Smooth muscle cell of the brain vasculature (primary cell): ENCODE data around the gene VIPR1.
"Not testable (repeated sequence)": the region's sequence is repeated elsewhere in the genome, so short reads cannot be mapped to it uniquely, and the experiment has no call there.

Experiments
- DNase-seq: peaks from one replicate; pipeline ENCODE4 v3.0.0-alpha.2; 2012; ENCODE audit warnings: low read depth, low spot score

VIPR1 gene

DNA sequence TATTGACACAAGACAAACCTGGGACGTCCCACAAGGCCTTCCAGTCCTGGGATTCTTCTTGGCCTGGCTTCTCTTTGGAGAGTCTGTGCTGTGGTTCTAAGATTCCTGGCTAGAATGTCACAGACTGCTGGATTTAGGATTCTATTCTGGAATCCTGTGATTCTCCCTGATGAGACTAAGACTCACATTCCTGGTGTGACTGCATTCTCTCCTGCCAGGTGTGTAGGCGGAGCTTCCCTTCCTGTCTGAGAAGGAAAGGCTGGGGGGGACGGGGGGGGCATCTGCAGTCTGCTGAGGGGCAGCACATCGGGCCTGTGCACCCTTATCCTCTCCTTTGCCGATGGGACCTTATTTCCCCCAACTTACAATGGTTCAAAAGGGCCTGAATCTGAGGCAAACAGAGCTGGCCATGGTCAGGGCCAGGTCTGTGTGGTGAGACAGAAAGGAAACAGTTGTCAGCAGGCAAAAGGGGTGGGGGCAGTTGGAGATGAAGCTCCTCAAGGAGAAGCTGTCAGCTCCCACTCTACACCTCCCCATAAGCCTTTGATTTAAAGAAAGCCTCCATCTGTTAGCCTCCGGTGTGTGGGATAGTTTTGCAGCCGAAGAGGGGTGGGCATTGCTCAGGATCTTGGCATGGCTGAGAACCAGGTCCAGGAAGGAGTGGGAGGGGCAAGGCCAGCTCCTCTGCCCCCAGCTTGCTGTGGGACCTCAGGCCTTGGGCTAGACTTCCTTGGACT lies 30.9 kb downstream of the VIPR1 start:
- no peak for DNase-seq

DNA sequence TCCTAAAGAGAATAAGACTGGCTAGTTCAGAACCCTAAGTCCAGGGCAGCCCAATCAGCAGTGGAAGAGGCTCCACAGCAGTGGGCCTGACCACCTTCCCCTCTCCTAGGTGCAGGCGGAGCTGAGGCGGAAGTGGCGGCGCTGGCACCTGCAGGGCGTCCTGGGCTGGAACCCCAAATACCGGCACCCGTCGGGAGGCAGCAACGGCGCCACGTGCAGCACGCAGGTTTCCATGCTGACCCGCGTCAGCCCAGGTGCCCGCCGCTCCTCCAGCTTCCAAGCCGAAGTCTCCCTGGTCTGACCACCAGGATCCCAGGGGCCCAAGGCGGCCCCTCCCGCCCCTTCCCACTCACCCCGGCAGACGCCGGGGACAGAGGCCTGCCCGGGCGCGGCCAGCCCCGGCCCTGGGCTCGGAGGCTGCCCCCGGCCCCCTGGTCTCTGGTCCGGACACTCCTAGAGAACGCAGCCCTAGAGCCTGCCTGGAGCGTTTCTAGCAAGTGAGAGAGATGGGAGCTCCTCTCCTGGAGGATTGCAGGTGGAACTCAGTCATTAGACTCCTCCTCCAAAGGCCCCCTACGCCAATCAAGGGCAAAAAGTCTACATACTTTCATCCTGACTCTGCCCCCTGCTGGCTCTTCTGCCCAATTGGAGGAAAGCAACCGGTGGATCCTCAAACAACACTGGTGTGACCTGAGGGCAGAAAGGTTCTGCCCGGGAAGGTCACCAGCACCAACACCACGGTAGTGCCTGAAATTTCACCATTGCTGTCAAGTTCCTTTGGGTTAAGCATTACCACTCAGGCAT lies 33.7 kb downstream of the VIPR1 start:
- DNase-seq, result no peak

DNA sequence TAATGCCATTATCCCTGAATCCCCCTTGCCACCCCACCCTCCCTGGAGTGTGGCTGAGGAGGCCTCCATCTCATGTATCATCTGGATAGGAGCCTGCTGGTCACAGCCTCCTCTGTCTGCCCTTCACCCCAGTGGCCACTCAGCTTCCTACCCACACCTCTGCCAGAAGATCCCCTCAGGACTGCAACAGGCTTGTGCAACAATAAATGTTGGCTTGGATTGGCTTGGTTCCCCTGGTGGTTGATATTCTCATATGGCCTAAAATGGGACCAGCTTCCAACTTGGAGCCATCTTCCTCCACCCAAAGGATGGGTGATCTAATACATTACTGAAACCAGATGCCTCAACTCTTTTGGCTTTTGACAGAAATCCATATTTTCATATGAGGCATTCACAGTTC lies 34.9 kb downstream of the VIPR1 start:
- DNase-seq, result no peak

DNA sequence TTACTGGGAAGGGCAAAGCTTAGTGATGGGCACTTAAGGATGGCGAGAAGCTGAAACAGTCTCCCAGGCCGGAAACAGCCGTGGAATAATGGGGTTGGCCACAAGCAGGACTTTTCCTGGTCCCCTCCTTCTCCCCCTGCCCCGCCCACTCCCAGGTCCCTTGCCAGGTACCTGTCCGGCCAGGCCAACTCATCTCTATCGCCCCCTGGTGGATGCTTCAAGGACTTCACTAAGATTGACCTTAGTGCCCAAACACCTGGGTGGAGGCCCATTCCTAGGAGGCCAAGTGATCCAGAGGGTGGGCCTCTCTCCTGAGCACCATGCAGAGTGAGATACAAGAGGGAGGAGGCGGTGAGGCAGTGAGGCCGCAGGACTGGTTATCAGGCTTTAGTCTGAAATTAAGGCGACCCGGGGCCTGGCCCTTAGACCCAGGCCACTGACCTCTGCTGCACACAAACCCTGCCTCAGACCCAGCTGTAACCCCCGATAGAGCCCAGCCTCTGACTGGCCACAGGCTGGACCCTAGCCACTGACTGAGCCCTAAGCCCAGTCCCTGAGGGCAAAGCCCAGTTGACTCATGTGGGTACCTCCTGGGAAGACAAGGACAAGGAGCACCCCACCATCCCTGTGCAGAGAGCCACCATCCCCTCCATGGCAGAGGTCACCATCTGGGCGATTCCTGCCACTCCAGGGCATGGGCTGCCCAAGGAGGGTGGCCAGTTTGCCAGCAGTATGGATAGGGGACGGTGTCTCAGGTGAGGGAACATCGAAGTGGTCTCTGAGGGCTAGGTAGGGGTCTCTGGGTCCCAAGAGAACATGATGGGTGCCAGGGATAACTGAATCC lies 37.6 kb downstream of the VIPR1 start:
- no peak for DNase-seq

DNA sequence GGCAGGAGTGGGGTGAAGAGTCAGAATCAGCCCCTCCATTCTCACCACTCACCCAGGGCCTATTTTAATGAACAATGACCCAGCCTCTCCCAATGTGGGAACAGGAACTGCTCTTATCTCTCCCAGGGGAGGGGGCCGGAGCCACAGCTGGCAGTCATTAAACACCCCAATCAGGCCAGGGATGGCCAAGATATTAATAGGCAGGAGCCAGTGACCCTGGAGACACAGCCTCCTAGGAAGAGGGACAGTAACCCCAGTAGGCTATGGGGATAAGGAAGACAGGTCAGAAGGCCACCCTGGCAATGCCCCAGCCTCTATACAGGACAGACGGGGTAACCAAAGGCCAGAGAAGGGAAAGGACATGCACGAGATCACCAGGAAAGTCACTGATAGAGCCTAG lies 38.6 kb downstream of the VIPR1 start:
- DNase-seq, result no peak

DNA sequence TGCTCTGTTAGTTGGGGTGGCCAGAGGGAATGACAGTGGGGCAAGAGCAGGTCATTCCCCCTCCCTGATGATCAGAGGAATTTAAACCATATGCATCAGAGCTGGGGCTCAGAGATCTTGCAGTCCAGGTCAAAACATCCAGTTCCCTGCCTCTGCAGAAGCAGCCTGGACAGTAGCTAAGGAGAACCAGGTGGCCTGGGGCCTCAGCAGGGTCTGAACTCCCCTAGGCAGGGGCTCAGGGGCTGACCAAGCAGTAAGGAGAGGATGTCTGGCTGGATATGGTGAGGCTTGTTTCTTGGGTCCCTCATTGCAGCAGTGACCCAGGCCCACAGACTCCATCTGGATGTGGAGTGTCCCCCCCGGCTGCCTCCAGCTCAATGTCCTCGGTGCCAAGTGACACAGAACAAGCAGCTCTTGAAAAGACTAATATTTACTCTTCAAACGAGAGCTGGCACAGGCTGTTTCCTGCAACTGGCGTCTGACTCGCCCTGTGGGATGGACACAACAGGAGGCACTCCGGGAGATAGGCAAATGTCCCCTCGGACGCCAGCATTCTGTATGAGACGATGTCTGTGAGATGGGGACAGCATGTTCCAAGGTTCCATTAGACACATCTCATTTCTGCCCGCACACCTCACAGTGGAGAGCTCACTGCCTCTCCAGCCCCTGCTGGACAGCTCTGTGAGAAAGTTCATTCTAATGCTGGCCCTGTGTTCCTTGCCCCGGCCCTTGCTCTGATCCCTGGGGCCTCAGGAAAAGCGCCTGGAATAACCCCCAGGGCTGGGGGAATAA lies 42.2 kb downstream of the VIPR1 start:
- no peak for DNase-seq

DNA sequence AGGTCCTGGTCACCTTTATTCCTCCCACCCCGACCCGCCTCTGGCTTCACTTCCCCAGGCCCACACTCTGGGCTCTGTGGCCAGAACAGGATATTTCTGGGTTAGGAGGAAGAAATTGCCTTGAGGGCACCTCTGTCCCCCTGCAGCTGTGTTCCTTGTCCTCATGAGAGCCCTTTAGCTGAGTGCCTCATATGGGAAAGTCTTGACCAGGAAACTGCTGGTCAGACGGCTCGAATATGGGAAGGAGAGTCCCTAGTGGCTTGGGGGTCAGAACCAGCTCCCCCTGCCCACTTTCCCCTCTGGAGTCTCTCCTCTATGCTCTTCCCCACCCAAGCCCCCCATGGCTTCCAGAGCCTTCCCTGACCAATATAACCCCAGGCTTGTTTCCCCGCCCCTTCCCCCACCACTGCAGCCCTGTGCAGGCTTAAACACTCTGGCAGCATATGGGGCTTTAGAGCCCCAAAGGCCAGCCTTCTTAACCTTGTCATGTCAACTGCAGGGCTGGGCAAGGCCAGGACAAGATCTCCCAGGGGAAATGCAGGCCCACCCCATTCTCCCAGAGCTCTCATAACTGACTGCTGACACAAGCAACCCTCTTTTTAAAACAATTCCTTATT lies 42.9 kb downstream of the VIPR1 start:
- no peak for DNase-seq

DNA sequence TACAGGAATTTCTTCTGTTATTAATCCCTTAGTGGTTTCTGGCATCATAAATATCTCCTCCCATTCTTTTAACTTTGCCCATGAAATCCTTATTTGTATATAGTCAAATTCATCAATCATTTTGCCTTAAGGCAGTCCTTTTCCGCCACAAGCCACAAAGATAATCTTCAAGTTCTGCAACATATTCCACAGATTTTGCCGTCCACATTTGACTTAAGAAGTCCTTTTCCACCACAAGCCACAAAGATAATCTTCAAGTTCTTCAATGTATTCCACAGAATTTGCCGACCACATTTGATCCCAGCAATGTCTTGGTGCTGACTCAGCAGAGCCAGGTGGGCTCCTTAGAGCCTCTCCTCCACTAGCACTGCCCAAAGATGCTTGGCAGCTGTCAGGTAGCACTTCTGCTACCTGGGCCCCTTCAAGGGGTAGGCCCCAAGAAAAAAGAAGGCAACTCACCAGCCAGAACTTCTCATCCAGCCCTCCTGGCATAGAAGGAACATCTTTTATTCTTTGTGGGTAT lies 44.3 kb downstream of the VIPR1 start:
- DNase-seq, result no peak

DNA sequence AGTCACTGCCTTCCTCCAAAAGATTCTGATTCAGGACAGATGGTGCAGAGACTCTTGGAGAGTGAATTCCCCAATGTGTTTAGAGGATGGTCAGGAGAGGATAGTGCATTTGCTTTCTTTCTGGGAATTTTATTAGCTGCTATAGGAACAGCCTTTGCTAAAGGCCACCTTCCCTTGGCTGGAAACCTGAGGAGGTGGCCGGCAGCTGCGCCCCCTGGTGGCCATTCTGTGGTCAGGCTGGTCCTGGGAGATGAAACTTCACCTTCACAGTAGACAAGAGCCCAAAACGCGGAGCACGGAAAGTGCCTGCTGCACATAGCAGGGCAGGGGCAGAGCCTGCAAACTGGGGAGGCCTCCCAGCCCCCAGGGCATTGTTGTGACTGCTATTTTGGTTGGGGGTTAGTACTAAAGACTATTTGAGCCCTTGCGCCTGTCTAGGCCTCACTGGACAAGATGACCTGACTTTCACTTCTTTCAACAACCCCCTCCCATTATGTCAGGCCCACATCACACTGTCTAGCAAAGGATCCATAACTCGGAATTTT lies 45.0 kb downstream of the VIPR1 start:
- peak; percentile 29 for DNase-seq

DNA sequence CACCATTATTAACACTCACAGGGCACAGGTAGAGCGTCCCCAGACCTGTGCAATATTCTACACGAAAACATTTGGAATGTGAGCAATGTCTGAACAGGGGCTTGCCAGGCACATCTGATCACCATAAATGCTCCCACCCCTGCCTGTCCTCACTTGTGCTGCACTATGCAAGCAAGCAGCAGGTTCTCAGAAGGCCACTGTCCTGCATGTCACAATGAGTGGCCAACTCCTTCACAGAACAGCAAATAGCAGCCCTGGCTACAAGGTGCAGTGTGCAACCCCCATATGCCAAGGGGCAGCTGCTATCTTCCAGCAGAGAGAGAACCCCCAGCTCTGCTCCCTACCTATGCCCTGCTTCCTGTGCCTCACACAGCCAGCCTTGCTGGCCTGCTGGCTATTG lies 46.7 kb downstream of the VIPR1 start:
- DNase-seq, result no peak

DNA sequence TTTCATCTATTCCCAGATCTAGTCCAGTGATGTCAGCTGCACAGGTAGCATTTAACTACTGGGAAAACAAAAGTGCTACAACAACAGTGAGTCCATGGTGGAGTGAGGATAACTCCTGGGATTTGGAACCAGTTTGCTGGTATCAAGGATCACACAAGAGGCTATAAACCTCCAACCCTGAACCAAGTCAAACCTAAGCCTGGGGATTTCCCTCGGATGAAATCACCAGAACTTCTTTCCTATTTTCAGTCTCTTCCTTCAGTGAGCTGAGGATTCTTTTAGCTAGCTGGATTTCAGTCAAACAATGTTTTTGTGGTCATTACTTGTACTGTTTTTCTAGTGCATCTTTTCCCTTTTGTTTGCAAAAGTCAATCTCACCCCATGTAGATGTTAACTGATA lies 47.8 kb downstream of the VIPR1 start:
- no peak for DNase-seq

DNA sequence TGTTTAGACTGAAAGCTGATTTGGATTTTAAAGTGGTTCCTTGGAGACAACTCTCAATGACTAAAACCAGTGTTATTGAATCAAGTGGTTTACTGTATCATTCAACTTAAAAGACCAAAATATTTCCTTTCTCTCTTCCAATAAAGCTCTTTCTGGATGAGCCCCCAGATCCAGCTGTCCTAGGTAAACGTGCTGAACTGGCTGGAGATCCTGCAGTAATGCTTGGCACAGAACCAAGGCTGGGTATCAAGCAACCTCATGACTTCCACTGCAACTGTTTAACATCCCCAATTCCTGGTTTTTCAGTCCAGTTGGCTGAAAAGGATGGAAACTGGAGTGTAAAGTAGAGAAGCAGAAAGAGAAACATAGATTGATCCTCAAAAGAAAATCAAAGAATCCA lies 50.4 kb downstream of the VIPR1 start:
- DNase-seq, result no peak

DNA sequence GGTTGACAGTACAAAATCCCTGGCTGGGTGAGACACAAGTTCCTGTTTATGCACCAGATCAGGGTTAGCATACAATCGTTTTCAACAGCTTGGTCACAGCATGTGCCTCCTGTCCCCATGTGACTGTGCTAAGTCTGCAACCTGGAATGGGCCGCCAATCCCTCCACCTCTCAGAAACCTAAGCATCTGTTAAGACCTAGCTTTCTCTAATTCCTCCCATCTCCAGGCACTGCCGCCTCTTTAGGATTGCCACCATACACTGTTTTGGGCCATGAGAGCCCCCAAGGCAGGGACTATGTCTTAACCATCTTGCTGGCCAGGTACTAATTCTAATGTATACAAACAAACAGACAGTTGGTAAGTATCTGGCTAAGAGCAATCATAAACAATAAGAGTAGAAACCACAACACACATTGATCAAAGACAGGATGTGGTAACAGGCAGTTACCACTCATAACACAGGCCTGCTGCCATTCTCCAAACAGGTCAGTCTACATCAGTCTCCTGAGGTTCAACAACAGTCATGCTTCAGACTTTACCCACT lies 53.7 kb downstream of the VIPR1 start:
- no peak for DNase-seq

DNA sequence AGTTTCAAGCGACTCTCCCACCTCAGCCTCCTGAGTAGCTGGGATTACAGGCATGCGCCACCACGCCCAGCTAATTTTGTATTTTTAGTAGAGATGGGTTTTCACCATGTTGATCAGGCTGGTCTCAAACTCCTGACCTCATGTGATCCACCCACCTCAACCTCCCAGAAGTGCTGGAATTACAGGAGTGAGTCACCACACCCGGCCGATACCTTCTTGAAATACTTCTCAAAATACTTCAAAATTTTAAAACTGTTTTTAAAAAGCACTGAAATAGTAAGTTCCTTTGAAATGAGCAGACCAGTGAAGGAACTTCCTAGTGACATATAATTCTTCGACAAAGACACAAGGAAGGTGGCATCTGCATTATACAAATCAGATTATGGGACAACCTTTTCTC lies 54.4 kb downstream of the VIPR1 start:
- not testable (repeated sequence) for DNase-seq

DNA sequence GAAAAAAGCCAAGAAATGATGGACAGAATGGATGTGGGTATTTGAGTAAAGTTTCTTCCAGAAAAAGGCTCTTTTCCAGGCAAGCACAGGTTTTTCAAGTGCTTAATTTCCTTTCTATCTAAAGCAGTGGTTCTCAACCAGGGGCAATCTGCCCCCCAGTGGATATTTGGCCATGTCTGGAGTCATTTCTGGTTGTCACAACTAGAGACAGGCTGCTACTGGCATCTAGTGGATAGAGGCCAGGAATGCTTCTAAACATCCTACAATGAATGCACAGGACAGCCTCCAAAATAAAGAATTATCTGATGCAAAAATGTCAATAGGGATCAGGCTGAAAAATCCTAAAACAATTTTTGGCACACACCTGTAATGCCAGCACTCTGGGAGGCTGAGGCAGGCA lies 55.4 kb downstream of the VIPR1 start:
- no peak for DNase-seq

DNA sequence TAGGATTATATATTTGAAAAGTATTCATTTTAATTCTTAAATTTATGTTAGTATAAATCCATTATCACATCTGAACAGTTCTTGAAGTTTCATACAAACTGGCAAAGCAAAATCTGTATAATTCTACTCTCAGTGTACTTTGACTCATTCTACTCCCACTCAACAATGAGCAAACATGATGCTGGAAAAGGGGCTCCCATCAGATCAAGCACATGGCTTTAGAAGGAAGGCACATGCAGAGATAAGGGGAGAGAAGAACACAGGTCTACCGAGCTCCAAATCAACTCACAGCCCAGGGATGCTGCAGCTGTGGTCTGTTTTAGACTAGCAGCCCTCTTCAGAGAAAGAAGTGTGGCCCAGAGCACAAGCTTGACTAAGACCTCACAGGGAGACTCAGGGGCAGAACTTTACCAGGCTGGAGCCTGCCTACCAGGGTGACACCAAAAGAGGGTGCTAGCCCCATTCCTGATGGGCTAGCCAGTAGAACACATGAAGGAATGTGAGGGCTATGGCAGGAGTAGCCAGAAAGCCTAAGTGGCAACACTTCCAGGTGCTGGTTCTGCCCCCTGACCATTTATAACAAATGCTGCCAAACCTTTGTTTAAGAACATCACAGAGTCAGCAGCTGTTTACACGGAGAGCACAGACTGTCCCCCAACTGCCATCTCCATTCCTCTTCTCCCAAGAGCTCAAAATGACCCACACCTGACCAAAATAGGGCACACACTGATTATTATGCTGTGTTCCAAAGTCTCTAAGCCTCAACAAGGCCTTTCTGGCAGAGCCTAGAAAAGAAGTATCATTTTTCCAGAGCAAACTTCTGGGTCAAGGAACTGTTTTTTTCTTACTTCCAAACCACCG lies 59.8 kb downstream of the VIPR1 start:
- DNase-seq, result no peak

DNA sequence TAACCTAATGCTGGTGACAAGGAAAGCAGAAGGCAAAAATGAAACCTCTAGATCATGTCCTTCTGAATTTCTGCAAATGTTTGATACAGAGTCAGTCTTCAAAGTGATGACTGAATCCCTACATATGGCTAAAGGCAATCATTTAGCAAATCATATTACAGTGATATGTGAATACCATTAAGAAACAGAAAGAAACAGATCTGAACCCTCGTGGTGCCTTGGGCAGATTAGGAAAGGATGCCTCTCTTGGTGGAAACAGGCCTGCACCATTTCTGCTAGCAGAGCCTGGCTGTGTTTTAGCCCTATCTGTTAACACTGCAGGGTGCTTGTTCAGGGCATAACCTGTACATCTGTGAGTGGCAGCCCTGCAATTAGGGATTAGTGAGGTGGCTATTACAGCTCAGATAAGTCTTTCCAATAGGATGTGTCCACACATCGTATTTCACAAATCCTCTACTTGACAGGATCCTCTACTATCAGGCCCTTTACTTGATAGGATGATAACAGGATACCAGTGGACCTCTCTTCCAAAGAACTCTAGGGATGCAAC lies 67.2 kb downstream of the VIPR1 start:
- no peak for DNase-seq

DNA sequence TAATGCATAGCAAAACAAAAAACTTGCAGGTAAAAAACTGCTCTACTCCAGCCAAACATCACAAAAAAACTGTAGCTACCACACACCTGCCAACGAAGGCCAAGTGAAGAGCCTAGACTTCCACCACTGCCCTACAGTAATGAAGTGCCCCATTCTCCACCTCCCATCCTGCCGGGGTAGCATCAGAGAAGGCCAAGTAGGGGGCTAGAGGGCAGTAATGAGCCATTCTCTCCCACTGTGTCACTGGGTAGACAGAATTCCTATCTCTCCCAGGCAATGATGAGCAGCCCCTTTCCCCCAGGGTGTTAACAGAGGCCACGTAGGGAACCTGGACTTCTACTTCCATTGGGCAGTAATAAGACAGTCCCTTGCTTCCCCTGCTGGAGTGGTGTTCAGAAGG lies 69.8 kb downstream of the VIPR1 start:
- DNase-seq, result no peak

DNA sequence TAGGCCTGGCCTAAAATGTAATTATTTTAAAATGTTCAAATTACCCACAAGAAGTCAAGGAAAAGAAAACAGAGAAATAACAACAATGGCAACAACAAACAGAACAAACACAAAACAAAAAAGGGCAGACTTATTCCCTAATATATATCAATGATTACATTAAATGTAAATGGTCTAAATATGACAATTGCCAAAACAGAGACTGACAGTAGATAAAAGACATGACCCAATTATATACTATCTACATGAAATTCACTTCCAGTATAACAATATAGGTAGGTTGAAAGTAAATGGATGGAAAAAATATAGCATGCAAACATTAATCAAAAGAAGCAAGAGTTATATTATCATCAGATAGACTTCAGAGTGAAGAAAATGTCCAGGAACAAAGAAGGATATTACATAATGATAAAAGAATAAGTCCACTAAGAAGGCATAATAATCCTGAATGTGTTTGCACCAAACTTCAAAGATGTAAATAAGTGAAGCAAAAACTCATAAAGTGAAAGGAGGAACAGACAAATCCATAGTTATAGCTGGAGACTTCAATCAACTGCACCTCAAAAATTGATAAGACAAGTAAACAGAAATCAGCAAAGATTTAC lies 72.8 kb downstream of the VIPR1 start:
- no peak for DNase-seq
